K562 (cell line): Measurements from ENCODE around the gene DTX4. TPM values are rescaled to one million over a fixed set of nuclear protein-coding genes. Genes with fewer than 3 reads are reported as not detected.

Experiments used
- ARID1B ChIP-seq: fragments of 450-650 bp; IDR thresholded peaks from 2 replicates; pipeline ENCODE4 v1.6.1; 2016; ENCODE audit warnings: antibody characterized with exemption, mild to moderate bottlenecking, inconsistent platforms
- CHD4 ChIP-seq: fragments of 200-600 bp; sonication (generic); IDR thresholded peaks from 3 replicates; pipeline ENCODE4 v1.6.1; 2012; ENCODE audit warnings: low read depth, mild to moderate bottlenecking, mixed read lengths, low read length, inconsistent platforms; ENCODE audit not compliant: insufficient read depth, insufficient replicate concordance, poor library complexity, severe bottlenecking
- DMBX1 ChIP-seq: fragments of 250-450 bp; sonication (Bioruptor Pico); IDR thresholded peaks from 2 replicates; pipeline ENCODE4 v1.8.0; 2022; ENCODE audit warnings: inconsistent platforms, mild to moderate bottlenecking, moderate library complexity, borderline replicate concordance
- EP400 ChIP-seq: fragments of 450-650 bp; IDR thresholded peaks from 2 replicates; pipeline ENCODE4 v1.6.1; 2017; ENCODE audit warnings: antibody characterized with exemption, mild to moderate bottlenecking, moderate library complexity
- FUS ChIP-seq: fragments of 200-400 bp; formaldehyde crosslinking; optimal IDR thresholded peaks from 2 replicates; pipeline ENCODE3; 2017; ENCODE audit warnings: low read depth, low read length
- HMGN3 ChIP-seq: IDR thresholded peaks from 2 replicates; pipeline ENCODE4 v1.6.1; 2011; ENCODE audit warnings: borderline replicate concordance, low read depth, mild to moderate bottlenecking, mixed read lengths, low read length; ENCODE audit not compliant: insufficient read length; ENCODE audit errors: extremely low read depth
- HNRNPL ChIP-seq: fragments of 200-400 bp; formaldehyde crosslinking; IDR thresholded peaks from 2 replicates; pipeline ENCODE4 v1.6.1; 2017; ENCODE audit warnings: low read depth, mild to moderate bottlenecking, low read length
- LARP7 ChIP-seq: fragments of 450-650 bp; IDR thresholded peaks from 2 replicates; pipeline ENCODE4 v1.6.1; 2016
- MBD2 ChIP-seq: sonication (generic); IDR thresholded peaks from 2 replicates; pipeline ENCODE4 v1.6.1; 2016; ENCODE audit warnings: low read depth, borderline replicate concordance
- MTF1 ChIP-seq: fragments of 250-450 bp; sonication (Bioruptor Pico); IDR thresholded peaks from 2 replicates; pipeline ENCODE4 v1.9.0; 2021; ENCODE audit warnings: moderate library complexity, mild to moderate bottlenecking, inconsistent platforms, borderline replicate concordance
- NFXL1 ChIP-seq: fragments of 450-650 bp; formaldehyde crosslinking; IDR thresholded peaks from 2 replicates; pipeline ENCODE4 v1.4.0; 2021; ENCODE audit warnings: mild to moderate bottlenecking
- NR3C1 ChIP-seq: sonication (generic); formaldehyde crosslinking; IDR thresholded peaks from 2 replicates; pipeline ENCODE4 v1.8.1; 2022; ENCODE audit warnings: missing genetic modification reagents
- OTX1 ChIP-seq: fragments of 450-650 bp; formaldehyde crosslinking; IDR thresholded peaks from 2 replicates; pipeline ENCODE4 v1.4.0; 2022; ENCODE audit warnings: mild to moderate bottlenecking
- PBX2 ChIP-seq, 2 experiments: IDR thresholded peaks in 1 of 2; conservative IDR thresholded peaks in 1 of 2; 2 replicates each; pipeline ENCODE4 v1.6.1; 2016; ENCODE audit warnings: low read depth in 2 of 2, mild to moderate bottlenecking in 1 of 2, missing compliant biosample characterization in 1 of 2, missing genetic modification characterization in 1 of 2, moderate library complexity in 1 of 2
- RBM34 ChIP-seq: fragments of 200-400 bp; formaldehyde crosslinking; IDR thresholded peaks from 2 replicates; pipeline ENCODE4 v1.6.1; 2018; ENCODE audit warnings: low read length, borderline replicate concordance; ENCODE audit not compliant: insufficient read depth
- RCOR1 ChIP-seq, 2 experiments: IDR thresholded peaks; 2 replicates each; pipeline ENCODE4 v1.6.1; 2012; ENCODE audit warnings: low read depth in 2 of 2, low read length in 2 of 2, borderline replicate concordance in 1 of 2, improper control_type of control experiment in 1 of 2
- SNRNP70 ChIP-seq: fragments of 200-400 bp; formaldehyde crosslinking; optimal IDR thresholded peaks from 2 replicates; pipeline ENCODE3; 2017; ENCODE audit warnings: low read depth, low read length
- TFAM ChIP-seq: fragments of 250-450 bp; sonication (Bioruptor Pico); conservative IDR thresholded peaks from 2 replicates; pipeline ENCODE4 v1.5.0; 2021; ENCODE audit warnings: mild to moderate bottlenecking, moderate library complexity
- ZBED1 ChIP-seq: IDR thresholded peaks from 2 replicates; pipeline ENCODE4 v1.6.1; 2014
- ZBTB5 ChIP-seq: fragments of 450-650 bp; IDR thresholded peaks from 2 replicates; pipeline ENCODE4 v1.6.1; 2017; ENCODE audit warnings: antibody characterized with exemption
- ZNF436 ChIP-seq: fragments of 250-450, 450-650 bp; sonication (Bioruptor Pico); formaldehyde crosslinking; IDR thresholded peaks from 2 replicates; pipeline ENCODE4 v1.7.0; 2020; ENCODE audit warnings: mild to moderate bottlenecking
- polyA plus RNA-seq, 8 experiments: library from polyadenylated mRNA; depleted of rRNA in 4 of 8; stranded (reverse) in 5 of 8; unstranded in 3 of 8; fragments of >200 nt; fragmentation: Nextera tagmentation in 2 of 8; fragmentation: Illumina TruSeq in 1 of 8; extraction: Ambion mirVana in 2 of 8; extraction: Trizol in 1 of 8; gene quantifications; 2 replicates each; pipeline versions ENCODE4 v1.2.1 to v1.2.3, GENCODE V29; 2011 to 2014; ENCODE audit warnings: inconsistent platforms in 1 of 8, missing spikeins in 1 of 8
- total RNA-seq, 7 experiments: library from RNA; depleted of rRNA in 6 of 7; stranded (reverse); fragments of >200 nt in 6 of 7; fragmentation: Illumina TruSeq in 2 of 7; extraction: Trizol in 2 of 7; gene quantifications; 2 replicates each; pipeline versions ENCODE4 v1.2.1 to v1.2.3, GENCODE V29; 2011 to 2021; ENCODE audit warnings: low replicate concordance in 1 of 7
- TF ChIP-seq, protein P1 (sequence below): fragments of 450-650 bp; IDR thresholded peaks from 2 replicates; pipeline ENCODE4 v1.7.0; 2016; ENCODE audit warnings: borderline replicate concordance

The DTX4 gene
- total and polyA plus RNA-seq, 9 of the 15 experiments (the other 6 are each of a cell fraction or from before 2014, with no cell fraction given) = 0.03 to 0.47 (median 0.04) TPM; not detected in 4

DNA sequence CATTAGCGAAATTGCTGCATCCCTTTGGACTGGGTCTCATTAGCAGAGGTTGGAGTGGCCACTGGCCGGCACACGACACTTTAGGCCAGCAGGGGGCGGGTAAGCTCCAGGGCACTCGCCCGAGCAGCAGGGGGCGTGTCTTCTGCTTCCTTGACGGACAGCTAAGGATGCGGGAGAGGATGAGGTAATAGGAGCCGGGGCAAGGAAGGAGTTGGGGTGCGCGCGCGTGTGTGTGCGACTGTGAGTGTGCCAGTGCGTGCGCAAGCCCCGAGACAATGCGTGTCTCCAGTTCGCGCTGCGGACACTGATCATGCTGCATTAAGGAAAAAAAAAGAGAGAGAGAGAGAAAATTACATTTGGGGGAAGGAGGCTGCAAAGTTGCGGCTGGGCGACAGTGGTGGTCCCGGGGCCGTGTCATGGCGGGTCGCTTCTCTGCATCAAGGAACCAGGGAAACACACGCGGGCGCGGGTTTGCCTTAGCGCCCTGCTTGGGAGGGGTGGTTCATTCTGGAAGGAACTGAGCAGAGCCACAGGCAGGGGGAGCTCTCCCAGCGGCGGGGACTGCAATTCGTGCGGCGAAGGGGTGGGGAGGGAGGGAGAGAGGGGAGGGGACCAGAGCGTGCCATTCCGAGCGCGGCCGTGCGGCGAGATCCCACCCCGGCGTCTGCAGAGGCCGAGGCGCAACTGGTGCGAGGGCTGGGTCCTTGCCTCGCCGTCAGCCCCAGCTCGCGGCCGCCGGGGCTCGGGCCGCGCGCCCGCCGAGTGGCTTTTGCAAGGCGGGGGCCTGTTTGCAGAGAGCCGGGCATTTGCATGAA lies at the start of gene DTX4 (continued):
- TF ChIP-seq HNRNPL = no peak
- TF ChIP-seq, protein P1, sequence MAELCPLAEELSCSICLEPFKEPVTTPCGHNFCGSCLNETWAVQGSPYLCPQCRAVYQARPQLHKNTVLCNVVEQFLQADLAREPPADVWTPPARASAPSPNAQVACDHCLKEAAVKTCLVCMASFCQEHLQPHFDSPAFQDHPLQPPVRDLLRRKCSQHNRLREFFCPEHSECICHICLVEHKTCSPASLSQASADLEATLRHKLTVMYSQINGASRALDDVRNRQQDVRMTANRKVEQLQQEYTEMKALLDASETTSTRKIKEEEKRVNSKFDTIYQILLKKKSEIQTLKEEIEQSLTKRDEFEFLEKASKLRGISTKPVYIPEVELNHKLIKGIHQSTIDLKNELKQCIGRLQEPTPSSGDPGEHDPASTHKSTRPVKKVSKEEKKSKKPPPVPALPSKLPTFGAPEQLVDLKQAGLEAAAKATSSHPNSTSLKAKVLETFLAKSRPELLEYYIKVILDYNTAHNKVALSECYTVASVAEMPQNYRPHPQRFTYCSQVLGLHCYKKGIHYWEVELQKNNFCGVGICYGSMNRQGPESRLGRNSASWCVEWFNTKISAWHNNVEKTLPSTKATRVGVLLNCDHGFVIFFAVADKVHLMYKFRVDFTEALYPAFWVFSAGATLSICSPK = no peak
- TF ChIP-seq HMGN3 = peak; percentile 19
- TF ChIP-seq LARP7 = no peak; the same call in 1 of the 2 replicates
- TF ChIP-seq NFXL1 (CRISPR knock-in tag) = no peak
- no peak for TF ChIP-seq ZBED1
- TF ChIP-seq ZBTB5 = no peak
- TF ChIP-seq RCOR1 (IDR thresholded peaks at IDR 0.05; ENCODE audit: borderline replicate concordance in 1 of 2, low read depth in 2 of 2, low read length in 2 of 2) = peak in 1 of 2 experiments; percentile 47; a peak in 1 of 4 replicates
- peak; percentile 44; the same call in 1 of the 2 replicates for TF ChIP-seq EP400
- TF ChIP-seq OTX1 (CRISPR knock-in tag) = no peak
- TF ChIP-seq ARID1B = peak; percentile 52; the same call in 1 of the 2 replicates
- TF ChIP-seq NR3C1 (CRISPR knock-in tag) = no peak; the same call in 1 of the 2 replicates
- TF ChIP-seq DMBX1 (CRISPR knock-in tag) = no peak
- TF ChIP-seq FUS = no peak
- peak; percentile 85 for TF ChIP-seq PBX2 (CRISPR knock-in tag; IDR thresholded peaks at IDR 0.05; ENCODE audit: low read depth)
- peak; percentile 94 for TF ChIP-seq PBX2 (tag; conservative IDR thresholded peaks at IDR 0.05; ENCODE audit: low read depth)
- TF ChIP-seq RBM34 = no peak
- no peak for TF ChIP-seq MBD2
- TF ChIP-seq ZNF436 (CRISPR knock-in tag) = no peak
- no peak for TF ChIP-seq MTF1
- no peak for TF ChIP-seq CHD4
- no peak for TF ChIP-seq SNRNP70
- TF ChIP-seq TFAM = no peak
